IMR-90 (cell line): Measurements from ENCODE around the gene WRAP53.
A peak's percentile ranks its signal among the peaks of the same experiment; 100 is the strongest.

Experiments used
- MXI1 ChIP-seq: IDR thresholded peaks from 2 replicates; pipeline ENCODE4 v1.6.1; 2012; ENCODE audit warnings: low read depth, mild to moderate bottlenecking, low read length, moderate library complexity, borderline replicate concordance
- POLR2A ChIP-seq: IDR thresholded peaks from 2 replicates; pipeline ENCODE4 v1.6.1; 2012; ENCODE audit warnings: mild to moderate bottlenecking, low read depth, low read length
- RAD21 ChIP-seq: IDR thresholded peaks from 2 replicates; pipeline ENCODE4 v1.6.1; 2012; ENCODE audit warnings: low read length, improper control_type of control experiment
- TF ChIP-seq, protein P1 (sequence below): conservative IDR thresholded peaks from 2 replicates; pipeline ENCODE4 v1.5.1; 2012; ENCODE audit warnings: mild to moderate bottlenecking, low read depth, low read length, improper control_type of control experiment

DNA sequence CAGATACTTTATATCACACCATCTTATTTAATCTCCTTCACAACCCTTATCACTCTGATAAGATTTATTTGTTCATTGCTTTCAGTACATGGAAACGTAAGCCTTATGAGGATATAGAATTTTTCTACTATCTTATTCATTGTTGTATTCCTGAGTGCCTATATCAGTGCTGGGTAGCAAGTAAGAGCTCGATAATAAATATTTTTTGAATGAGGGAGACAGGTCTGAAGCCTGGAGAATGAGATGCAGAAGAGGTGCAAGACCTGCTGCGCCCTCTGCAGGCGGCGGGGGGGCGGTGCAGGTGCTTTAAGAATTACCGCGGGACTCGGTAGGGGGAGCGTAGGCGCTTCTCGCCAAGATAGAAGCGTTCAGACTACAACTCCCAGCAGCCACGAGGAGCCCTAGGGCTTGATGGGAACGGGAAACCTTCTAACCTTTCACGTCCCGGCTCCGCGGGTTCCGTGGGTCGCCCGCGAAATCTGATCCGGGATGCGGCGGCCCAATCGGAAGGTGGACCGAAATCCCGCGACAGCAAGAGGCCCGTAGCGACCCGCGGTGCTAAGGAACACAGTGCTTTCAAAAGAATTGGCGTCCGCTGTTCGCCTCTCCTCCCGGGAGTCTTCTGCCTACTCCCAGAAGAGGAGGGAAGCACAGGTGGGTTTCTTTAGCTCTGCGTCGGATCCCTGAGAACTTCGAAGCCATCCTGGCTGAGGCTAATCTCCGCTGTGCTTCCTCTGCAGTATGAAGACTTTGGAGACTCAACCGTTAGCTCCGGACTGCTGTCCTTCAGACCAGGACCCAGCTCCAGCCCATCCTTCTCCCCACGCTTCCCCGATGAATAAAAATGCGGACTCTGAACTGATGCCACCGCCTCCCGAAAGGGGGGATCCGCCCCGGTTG is at the start of gene WRAP53:
- TF ChIP-seq, protein P1, sequence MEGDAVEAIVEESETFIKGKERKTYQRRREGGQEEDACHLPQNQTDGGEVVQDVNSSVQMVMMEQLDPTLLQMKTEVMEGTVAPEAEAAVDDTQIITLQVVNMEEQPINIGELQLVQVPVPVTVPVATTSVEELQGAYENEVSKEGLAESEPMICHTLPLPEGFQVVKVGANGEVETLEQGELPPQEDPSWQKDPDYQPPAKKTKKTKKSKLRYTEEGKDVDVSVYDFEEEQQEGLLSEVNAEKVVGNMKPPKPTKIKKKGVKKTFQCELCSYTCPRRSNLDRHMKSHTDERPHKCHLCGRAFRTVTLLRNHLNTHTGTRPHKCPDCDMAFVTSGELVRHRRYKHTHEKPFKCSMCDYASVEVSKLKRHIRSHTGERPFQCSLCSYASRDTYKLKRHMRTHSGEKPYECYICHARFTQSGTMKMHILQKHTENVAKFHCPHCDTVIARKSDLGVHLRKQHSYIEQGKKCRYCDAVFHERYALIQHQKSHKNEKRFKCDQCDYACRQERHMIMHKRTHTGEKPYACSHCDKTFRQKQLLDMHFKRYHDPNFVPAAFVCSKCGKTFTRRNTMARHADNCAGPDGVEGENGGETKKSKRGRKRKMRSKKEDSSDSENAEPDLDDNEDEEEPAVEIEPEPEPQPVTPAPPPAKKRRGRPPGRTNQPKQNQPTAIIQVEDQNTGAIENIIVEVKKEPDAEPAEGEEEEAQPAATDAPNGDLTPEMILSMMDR = peak; percentile 99; the same call in 1 of the 2 replicates
- TF ChIP-seq MXI1 = no peak; the same call in 1 of the 2 replicates
- peak; percentile 48 for TF ChIP-seq POLR2A
- peak; percentile 78 for TF ChIP-seq RAD21
